ENCODE measurements around the gene NCOA7. TPM values are rescaled to one million over a fixed set of nuclear protein-coding genes. Genes with fewer than 3 reads are reported as not detected.

The NCOA7 gene
- total RNA-seq, 1 experiment from 2014 or later: 13.8 TPM

GRCh38 chr6:125949069-125949468 lies 158.3 kb downstream of the NCOA7 start:
- Histone ChIP-seq H3K4me1 (ENCODE audit: control insufficient read depth in 1 of 2, insufficient read depth in 2 of 2, low read length in 2 of 2) (peaks cover 6 to 7% of the 10 kb centered on the region in 2 experiments; a peak in 3 of 4 replicates), H3K9me3 (ENCODE audit: control insufficient read depth in 1 of 2, insufficient read depth in 1 of 2, low read depth in 1 of 2, low read length in 2 of 2) (no peaks in the 10 kb centered on the region), H3K9me2 (ENCODE audit: insufficient read depth) (no peaks in the 10 kb centered on the region), H3K9ac (ENCODE audit: low read length) (no peak overlapping the region), H3K27me3 (ENCODE audit: insufficient read depth, low read length) (no peaks in the 10 kb centered on the region), H3K4me2 (ENCODE audit: low read length) (no peak overlapping the region), H3K36me3 (ENCODE audit: control insufficient read depth in 1 of 2, insufficient read depth in 2 of 2, low read length in 2 of 2) (no peaks in the 10 kb centered on the region), H3K4me3 (replicated peaks in 1 of 2; ENCODE audit: low read depth in 1 of 2, low read length in 2 of 2) (no peak overlapping the region), H2AFZ (ENCODE audit: low read depth, low read length, poor library complexity, severe bottlenecking) (no peak overlapping the region), H3K79me2 (ENCODE audit: insufficient read depth, low read length) (no peaks in the 10 kb centered on the region), H3K27ac (ENCODE audit: low read depth, low read length) (no peak overlapping the region), H4K20me1 (ENCODE audit: insufficient read depth) (no peaks in the 10 kb centered on the region)
- TF ChIP-seq ZBTB33 (IDR thresholded peaks at IDR 0.05; ENCODE audit: extremely low read depth, insufficient replicate concordance, low read length) (no peak), CEBPB (IDR thresholded peaks at IDR 0.05; ENCODE audit: low read depth) (no peak), SP1 (IDR thresholded peaks at IDR 0.05; ENCODE audit: low read depth) (no peak), RAD21 (IDR thresholded peaks at IDR 0.05; ENCODE audit: low read depth) (no peak), SRF (IDR thresholded peaks at IDR 0.05; ENCODE audit: low read depth) (no peak), EGR1 (IDR thresholded peaks at IDR 0.05; ENCODE audit: low read depth) (no peak), CTCF (IDR thresholded peaks at IDR 0.05 in 2 of 3, conservative IDR thresholded peaks at IDR 0.05 in 1 of 3; ENCODE audit: borderline replicate concordance in 1 of 3, insufficient read depth in 1 of 3, low read depth in 2 of 3, low read length in 2 of 3) (no peak)
- ChIA-PET RAD21 (ENCODE audit: low non-redundant PET in 1 of 2, low total read pairs in 2 of 2, uncharacterized antibody in 2 of 2, unreplicated experiment in 2 of 2) (no interaction called here), CTCF (interaction anchor here (1.8 kb wide), 1 partner anchor 7 kb away, joined by 10 read pairs; the partner anchor contains the start of gene HINT3), POLR2A (no interaction called here)
- BruUV-seq (replicated peaks): no TSS peak
- no peak for ATAC-seq
- no peak for DNase-seq (ENCODE audit: low read depth, low spot score)
- intact Hi-C loops (cut with micrococcal nuclease): no loop called here
